Left lung (tissue), 10 donors: ENCODE results near the gene DLGAP1. TPM values are rescaled to one million over a fixed set of nuclear protein-coding genes. Genes with fewer than 3 reads are reported as not detected.
"Not testable (repeated sequence)": the region's sequence is repeated elsewhere in the genome, so short reads cannot be mapped to it uniquely, and the experiment has no call there.

Experiments used
- ATAC-seq: fragments of 200-7000 bp; cut with Tn5 transposase; one replicate; pipeline ENCODE4 v1.9.1; 2020; ENCODE audit warnings: moderate library complexity
- DNase-seq, 4 donors: peaks; one replicate each; pipeline ENCODE4 v3.0.0-alpha.2; 2013 to 2020
- H3K27ac ChIP-seq, 2 donors: fragments of 200-600 bp; sonication (generic) in 1 of 2; one replicate each; pipeline versions ENCODE4 v1.5.0 to v1.8.0; 2020 to 2021
- H3K27me3 ChIP-seq, 2 donors: fragments of 200-600 bp; sonication (generic) in 1 of 2; one replicate each; pipeline versions ENCODE4 v1.5.0 to v1.8.0; 2020 to 2021
- H3K36me3 ChIP-seq, 2 donors: fragments of 200-600 bp; sonication (generic) in 1 of 2; one replicate each; pipeline versions ENCODE4 v1.5.0 to v1.8.0; 2020 to 2021
- H3K4me1 ChIP-seq, 2 donors: fragments of 200-600 bp; one replicate each; pipeline ENCODE4 v1.8.0; 2021
- H3K4me3 ChIP-seq, 2 donors: fragments of 200-600 bp; sonication (generic) in 1 of 2; one replicate each; pipeline versions ENCODE4 v1.5.0 to v1.8.0; 2020 to 2021; ENCODE audit warnings: mild to moderate bottlenecking in 1 of 2
- H3K9me3 ChIP-seq, 2 donors: fragments of 200-600 bp; sonication (generic) in 1 of 2; one replicate each; pipeline versions ENCODE4 v1.5.0 to v1.8.0; 2020 to 2021
- CTCF ChIP-seq, 2 donors: fragments of 200-600 bp; sonication (generic) in 1 of 2; IDR thresholded peaks; one replicate each; pipeline versions ENCODE4 v1.5.0 to v1.8.0; 2021; ENCODE audit warnings: antibody characterized with exemption in 2 of 2
- intact Hi-C, 2 donors: fragments of 100-400 bp; cut with DNase I; formaldehyde crosslinking; loops; one replicate each; pipeline versions ENCODE4 v1.11.2 to v1.14.2; 2022
- polyA plus RNA-seq, 6 donors: library from polyadenylated mRNA; unstranded; fragments of 120-200 nt; gene quantifications; one replicate each; pipeline ENCODE4 v1.2.1, GENCODE V29; 2013; ENCODE audit not compliant: insufficient read length in 6 of 6
- total RNA-seq, 2 donors: library from RNA; stranded (reverse); fragmentation: NEBNext Ultra II Directional; extraction: Animal tissue kit (Norgen Biotek cat#: 25700); gene quantifications; one replicate each; pipeline ENCODE4 v1.2.1, GENCODE V29; 2021
- donor health status: DM: no; HTN: yes; CAD: no.
- donor health status: DM: no; HTN: no; CAD: no.

The DLGAP1 gene
- total and polyA plus RNA-seq, 8 donors = 1.6 to 4.0 (median 2.1) TPM

DNA sequence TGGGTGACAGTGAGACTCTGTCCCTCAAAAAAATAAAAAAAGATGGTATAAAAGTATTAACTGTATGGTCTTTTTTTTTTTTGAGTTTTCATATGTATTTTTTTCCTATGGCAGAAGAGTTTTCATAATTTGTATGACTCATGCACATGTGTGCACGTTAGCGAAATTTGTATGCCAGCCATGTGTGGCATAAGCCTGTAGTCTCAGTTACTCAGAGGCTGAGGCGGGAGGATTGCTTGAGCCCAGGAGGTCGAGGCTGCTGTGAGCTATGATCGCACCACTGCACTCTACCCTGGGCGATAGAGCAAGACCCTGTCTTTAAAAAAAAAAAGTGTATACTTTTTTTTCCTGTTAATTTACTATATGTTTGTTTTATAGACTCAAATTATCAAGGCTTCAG is 844.3 kb downstream of the DLGAP1 start:
- no peak overlapping the region for H3K27ac ChIP-seq
- DNase-seq (no peak), ATAC-seq (no peak)
- peaks cover 4 to 14% of the 10 kb centered on the region in 2 donors for H3K4me1 ChIP-seq
- no peaks in the 10 kb centered on the region for H3K36me3 ChIP-seq
- intact Hi-C loops = no loop called here
- H3K27me3 ChIP-seq = no peaks in the 10 kb centered on the region
- no peak overlapping the region for H3K4me3 ChIP-seq
- TF ChIP-seq CTCF (IDR thresholded peaks at IDR 0.05) = no peak
- no peaks in the 10 kb centered on the region for H3K9me3 ChIP-seq

DNA sequence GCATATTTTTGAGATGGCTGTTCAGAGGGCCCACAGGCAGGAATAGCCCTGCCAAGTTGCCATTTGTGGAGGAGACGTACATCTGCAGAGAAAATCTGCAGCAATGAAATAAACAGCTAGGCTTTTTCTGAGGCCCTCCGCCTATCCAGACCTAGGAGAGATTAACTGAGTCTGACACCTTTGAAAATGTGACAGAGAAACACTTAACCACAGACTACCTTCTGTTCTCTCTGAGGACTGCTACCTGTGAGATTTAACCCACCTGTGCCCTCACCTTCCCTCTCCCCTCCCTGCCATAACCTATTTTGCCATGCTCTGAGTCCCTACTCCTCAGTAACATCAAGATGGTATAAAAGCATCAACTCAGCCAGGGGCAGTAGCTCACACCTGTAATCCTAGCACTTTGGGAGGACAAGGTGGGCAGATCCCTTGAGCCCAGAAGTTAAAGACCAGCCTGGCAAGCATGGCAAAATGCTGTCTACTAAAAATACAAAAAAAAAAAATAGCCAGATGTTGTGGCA is 844.9 kb downstream of the DLGAP1 start:
- TF ChIP-seq CTCF (IDR thresholded peaks at IDR 0.05) = no peak
- no peak overlapping the region for H3K27ac ChIP-seq
- intact Hi-C loops = no loop called here

GRCh38 chr18:3608488-3608887 is 846.6 kb downstream of the DLGAP1 start:
- Histone ChIP-seq H3K9me3 (no peaks in the 10 kb centered on the region), H3K27ac (no peak overlapping the region), H3K27me3 (no peaks in the 10 kb centered on the region), H3K4me3 (no peak overlapping the region), H3K36me3 (no peaks in the 10 kb centered on the region), H3K4me1 (peaks cover 19 to 36% of the 10 kb centered on the region in 2 donors)
- ATAC-seq = no peak
- no peak for TF ChIP-seq CTCF (IDR thresholded peaks at IDR 0.05)
- DNase-seq = no peak
- intact Hi-C loops = loop anchor here in 1 of 2 donors (5.0 kb wide), 1 partner anchor 161 kb away; no protein-coding TSS in a partner anchor

More for the DNA sequence above, 844.9 kb downstream of the DLGAP1 start:
- DNase-seq (no peak), ATAC-seq (no peak)
- Histone ChIP-seq H3K27me3 (no peaks in the 10 kb centered on the region), H3K9me3 (no peaks in the 10 kb centered on the region), H3K36me3 (no peaks in the 10 kb centered on the region), H3K4me3 (no peak overlapping the region), H3K4me1 (peaks cover 9 to 20% of the 10 kb centered on the region in 2 donors)

DNA sequence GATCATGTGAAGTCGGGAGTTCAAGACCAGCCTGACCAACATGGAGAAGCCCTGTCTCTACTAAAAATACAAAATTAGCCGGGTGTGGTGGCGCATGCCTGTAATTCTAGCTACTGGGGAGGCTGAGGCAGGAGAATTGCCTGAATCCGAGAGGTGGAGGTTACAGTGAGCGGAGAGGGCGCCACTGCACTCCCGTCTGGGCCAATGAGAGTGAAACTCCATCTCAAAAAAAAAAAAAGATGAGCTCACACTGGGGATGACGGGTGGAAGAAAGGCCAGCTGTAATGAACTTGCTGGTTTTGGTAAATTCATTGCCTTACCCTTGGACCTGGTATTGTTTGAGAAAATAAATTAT is 847.0 kb downstream of the DLGAP1 start:
- not testable (repeated sequence) for DNase-seq, H3K27me3 ChIP-seq, H3K27ac ChIP-seq, ATAC-seq, H3K9me3 ChIP-seq, H3K36me3 ChIP-seq, H3K4me3 ChIP-seq
- intact Hi-C loops = loop anchor here in 1 of 2 donors (5.0 kb wide), 1 partner anchor 161 kb away; no protein-coding TSS in a partner anchor
- peaks cover 19 to 38% of the 10 kb centered on the region in 2 donors for H3K4me1 ChIP-seq

DNA sequence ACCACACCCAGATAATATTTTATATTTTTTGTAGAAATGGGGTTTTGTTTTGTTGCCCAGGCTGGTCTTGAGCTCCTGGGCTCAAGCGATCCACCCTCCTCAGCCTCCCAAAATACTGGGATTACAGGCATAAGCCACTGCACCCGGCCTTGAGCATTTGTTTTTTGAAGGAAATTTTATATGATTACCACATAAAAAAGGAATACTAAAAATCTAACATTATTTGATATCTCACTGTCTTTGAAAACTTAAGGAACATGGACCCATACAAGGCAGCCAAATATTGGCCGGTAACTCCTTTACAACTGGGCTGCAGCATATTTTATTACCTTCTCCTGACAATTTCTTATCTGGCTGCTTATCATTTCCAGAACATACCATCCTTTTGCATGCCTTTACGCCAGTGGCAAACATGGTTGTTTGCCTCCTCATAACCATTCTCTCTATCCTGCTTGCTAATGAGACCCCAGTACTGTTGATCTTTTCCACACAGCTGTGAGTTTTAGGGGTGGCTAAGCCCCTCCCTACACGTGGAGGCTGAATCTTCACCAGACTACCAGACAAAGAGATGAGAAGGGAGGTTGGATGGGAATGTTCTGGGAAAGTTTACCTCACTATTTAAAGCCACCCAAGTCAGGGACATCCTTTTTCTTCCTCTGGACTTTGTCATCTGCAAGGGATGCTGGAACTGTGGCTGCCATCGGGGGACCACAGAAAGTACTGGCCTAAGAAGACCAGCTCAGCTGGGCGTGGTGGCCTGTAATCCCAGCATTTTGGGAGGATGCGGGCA is 847.6 kb downstream of the DLGAP1 start:
- Histone ChIP-seq H3K9me3 (no peaks in the 10 kb centered on the region), H3K27me3 (no peaks in the 10 kb centered on the region), H3K27ac (peak overlapping the region in 1 of 2 donors; percentile 94), H3K36me3 (no peaks in the 10 kb centered on the region), H3K4me1 (peaks cover 19 to 41% of the 10 kb centered on the region in 2 donors), H3K4me3 (no peak overlapping the region)
- intact Hi-C loops = loop anchor here in 1 of 2 donors (5.0 kb wide), 1 partner anchor 160 kb away; no protein-coding TSS in a partner anchor
- TF ChIP-seq CTCF (IDR thresholded peaks at IDR 0.05) = no peak
- ATAC-seq = no peak
- no peak for DNase-seq

DNA sequence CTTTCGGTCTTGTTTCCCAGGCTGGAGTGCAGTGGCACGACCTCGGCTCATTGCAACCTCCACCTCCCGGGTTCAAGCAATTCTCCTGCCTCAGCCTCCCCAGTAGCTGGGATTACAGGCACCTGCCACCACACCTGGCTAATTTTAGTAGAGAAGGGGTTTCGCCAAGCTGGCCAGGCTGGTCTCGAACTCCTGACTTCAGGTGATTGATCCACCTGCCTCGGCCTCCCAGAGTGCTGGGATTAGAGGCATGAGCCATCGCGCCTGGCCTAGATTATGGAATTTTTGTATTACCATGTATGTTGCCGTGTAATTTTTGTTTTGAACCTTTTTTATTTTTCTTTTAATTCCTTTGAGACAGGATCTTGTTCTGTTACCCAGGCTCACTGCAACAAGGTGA is 848.2 kb downstream of the DLGAP1 start:
- not testable (repeated sequence) for ATAC-seq, H3K36me3 ChIP-seq, H3K4me3 ChIP-seq, DNase-seq, H3K27me3 ChIP-seq, H3K9me3 ChIP-seq
- peaks cover 19 to 48% of the 10 kb centered on the region in 2 donors for H3K4me1 ChIP-seq
- peak overlapping the region in 1 of 2 donors; percentile 94 for H3K27ac ChIP-seq
- intact Hi-C loops = loop anchor here in 1 of 2 donors (5.0 kb wide), 1 partner anchor 160 kb away; no protein-coding TSS in a partner anchor
